Retinal pigment epithelial cell (primary cell): ENCODE data around the gene E4F1.
A peak's percentile ranks its signal among the peaks of the same experiment; 100 is the strongest.
"Not testable (repeated sequence)": the region's sequence is repeated elsewhere in the genome, so short reads cannot be mapped to it uniquely, and the experiment has no call there.

ENCODE experiments used
- DNase-seq: peaks from one replicate; pipeline ENCODE4 v3.0.0-alpha.2; 2010; ENCODE audit warnings: low read depth
- H3K4me3 ChIP-seq: 2 replicates; pipeline ENCODE4 v1.5.1; 2011; ENCODE audit warnings: mild to moderate bottlenecking, low read length, control low read depth, moderate library complexity
- TF ChIP-seq, protein P1 (sequence below): conservative IDR thresholded peaks from 2 replicates; pipeline ENCODE4 v1.5.1; 2011; ENCODE audit warnings: low read depth, low read length, control low read depth, inconsistent platforms

Gene E4F1

DNA sequence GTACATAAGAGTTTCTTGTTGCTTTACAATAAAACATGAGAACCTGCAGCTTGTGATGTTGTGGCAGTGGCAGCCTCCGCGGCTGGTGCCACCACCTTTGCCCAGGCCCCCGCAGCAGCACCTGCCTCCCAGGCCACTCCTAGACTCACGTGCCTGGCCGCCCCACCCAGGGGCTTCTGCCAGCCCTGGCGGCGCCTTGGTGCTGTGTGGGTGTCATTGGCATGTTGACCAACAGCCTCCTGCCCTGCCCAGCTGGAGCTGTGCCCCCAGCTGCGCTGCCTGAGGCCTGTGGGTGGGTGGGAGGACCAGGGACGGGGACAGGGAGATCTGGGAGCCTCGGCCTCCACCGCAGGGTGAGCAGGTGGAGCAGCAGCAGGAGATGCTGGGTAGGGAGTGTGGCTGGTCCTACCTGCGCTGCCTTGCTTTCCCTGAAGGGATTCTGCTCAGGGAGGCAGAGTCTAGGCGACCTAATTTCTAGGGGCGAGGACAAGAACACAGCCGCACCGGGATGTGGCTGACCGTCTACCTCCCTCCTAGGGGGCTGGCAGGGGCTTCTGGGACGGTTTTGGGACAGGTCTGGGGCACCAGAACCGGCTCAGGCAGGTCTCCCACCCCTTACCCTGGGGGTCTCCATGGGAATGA, 12.4 kb downstream of the E4F1 start:
- H3K4me3 ChIP-seq, result no peak overlapping the region
- TF ChIP-seq, protein P1, sequence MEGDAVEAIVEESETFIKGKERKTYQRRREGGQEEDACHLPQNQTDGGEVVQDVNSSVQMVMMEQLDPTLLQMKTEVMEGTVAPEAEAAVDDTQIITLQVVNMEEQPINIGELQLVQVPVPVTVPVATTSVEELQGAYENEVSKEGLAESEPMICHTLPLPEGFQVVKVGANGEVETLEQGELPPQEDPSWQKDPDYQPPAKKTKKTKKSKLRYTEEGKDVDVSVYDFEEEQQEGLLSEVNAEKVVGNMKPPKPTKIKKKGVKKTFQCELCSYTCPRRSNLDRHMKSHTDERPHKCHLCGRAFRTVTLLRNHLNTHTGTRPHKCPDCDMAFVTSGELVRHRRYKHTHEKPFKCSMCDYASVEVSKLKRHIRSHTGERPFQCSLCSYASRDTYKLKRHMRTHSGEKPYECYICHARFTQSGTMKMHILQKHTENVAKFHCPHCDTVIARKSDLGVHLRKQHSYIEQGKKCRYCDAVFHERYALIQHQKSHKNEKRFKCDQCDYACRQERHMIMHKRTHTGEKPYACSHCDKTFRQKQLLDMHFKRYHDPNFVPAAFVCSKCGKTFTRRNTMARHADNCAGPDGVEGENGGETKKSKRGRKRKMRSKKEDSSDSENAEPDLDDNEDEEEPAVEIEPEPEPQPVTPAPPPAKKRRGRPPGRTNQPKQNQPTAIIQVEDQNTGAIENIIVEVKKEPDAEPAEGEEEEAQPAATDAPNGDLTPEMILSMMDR, result no peak
- DNase-seq, result no peak

DNA sequence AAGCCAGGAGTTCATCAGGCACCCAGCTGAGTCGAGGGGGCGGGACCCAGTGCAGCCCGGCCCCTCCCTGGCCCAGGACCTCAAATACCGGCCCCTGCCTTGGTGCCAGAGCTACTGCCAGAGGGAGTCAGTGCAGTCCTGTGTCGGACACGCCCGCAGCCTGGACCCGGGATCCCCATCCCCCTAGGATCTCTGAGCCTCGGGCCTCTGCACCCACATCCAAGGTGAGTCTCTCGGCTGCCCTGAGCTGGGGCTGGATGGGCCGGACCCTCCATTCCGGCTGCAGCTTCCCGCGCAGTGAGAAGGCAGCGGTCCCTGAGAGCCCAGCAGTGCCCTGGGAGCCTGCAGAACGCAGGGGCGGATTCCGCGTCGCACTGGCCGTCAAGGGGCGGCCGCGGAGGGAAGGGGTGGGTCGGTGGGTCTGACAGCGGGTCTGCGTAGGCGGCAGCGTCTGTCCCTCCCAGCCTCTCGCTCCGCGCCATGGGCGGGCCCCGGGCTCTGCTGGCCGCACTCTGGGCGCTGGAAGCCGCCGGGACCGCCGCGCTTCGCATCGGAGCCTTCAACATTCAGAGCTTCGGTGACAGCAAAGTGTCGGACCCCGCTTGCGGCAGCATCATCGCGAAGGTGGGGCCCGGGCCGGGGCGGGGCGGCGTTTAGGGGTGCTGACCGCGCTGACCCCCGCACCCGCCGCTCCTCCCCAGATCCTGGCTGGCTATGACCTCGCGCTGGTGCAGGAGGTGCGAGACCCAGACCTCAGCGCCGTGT, 13.1 kb downstream of the E4F1 start, which contains the start of gene DNASE1L2:
DNASE1L2 (plus strand) TSS at position 108 of the 765 bp plus-strand sequence; CDS start at position 481, 373 bp downstream.
- peak within 1 kb of the TSS; percentile 23 for H3K4me3 ChIP-seq
- DNase-seq, result no peak
- TF ChIP-seq, protein P1, result no peak

DNA sequence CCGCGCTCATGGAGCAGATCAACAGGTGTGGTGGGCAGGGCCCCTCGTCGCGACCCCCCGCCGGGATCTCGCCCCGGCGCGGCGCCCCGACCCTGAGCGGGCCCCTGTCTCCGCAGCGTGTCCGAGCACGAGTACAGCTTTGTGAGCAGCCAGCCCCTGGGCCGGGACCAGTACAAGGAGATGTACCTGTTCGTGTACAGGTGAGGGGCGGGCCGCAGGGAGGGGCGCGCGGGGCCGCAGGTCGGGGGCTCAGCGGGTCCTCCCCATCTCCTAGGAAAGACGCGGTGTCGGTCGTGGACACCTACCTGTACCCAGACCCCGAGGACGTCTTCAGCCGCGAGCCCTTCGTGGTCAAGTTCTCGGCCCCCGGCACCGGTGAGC, 13.7 kb downstream of the E4F1 start:
- peak overlapping the region; percentile 23 for H3K4me3 ChIP-seq
- TF ChIP-seq, protein P1, result no peak
- DNase-seq, result no peak

DNA sequence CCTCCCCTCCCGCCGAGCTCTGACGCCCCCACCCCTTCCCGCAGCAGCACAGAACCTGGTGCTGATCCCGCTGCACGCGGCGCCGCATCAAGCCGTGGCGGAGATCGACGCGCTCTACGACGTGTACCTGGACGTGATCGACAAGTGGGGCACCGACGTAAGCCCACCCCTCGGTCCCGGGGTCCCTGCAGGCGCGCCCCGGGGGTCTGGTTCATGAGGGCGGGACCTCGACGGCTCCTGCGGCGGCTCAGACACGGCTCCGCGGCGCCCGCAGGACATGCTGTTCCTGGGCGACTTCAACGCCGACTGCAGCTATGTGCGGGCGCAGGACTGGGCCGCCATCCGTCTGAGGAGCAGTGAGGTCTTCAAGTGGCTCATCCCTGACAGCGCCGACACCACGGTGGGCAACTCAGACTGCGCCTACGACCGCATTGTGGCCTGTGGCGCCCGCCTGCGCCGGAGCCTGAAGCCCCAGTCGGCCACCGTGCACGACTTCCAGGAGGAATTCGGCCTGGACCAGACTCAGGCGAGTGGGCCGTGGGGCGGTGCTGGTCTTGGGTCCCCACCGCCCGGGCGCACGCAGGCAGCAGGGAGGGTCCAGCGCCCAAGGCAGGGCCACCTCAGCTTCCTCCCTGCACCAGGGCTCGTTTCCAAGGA, 14.2 kb downstream of the E4F1 start:
- no peak overlapping the region for H3K4me3 ChIP-seq
- no peak for DNase-seq
- TF ChIP-seq, protein P1, result no peak

DNA sequence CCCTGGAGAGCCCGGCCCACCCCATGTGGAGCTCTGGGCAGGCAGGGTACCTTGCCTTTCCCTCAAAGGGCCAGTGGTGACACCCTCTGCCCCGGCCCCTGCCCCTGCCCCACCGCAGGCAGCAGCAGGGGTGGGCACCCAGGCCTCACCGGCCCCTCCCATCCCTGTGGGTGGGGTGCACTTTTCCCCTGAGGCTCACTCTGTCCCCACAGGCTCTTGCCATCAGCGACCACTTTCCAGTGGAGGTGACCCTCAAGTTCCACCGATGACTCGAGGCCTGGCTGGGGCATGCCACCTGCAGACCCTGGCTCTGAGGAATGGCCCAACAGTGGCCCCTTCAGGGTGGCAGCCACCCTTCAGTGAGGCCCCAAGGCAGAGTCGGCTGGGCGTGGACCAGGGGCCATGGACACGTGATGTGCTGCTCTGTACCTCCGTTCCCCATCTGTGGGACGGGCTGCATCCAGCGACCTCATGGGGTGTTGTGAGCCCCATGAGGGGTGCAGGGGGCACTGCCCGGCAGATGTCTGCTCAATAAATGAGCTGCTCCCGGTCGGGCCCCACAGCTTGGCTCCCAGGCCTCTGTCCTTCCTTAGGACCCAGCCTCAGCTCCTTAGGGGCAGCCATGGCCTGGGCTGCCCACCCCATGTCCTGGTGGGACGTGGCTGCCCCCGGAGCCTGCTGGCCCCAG, 14.9 kb downstream of the E4F1 start:
- no peak for DNase-seq
- TF ChIP-seq, protein P1, result no peak
- no peak overlapping the region for H3K4me3 ChIP-seq

DNA sequence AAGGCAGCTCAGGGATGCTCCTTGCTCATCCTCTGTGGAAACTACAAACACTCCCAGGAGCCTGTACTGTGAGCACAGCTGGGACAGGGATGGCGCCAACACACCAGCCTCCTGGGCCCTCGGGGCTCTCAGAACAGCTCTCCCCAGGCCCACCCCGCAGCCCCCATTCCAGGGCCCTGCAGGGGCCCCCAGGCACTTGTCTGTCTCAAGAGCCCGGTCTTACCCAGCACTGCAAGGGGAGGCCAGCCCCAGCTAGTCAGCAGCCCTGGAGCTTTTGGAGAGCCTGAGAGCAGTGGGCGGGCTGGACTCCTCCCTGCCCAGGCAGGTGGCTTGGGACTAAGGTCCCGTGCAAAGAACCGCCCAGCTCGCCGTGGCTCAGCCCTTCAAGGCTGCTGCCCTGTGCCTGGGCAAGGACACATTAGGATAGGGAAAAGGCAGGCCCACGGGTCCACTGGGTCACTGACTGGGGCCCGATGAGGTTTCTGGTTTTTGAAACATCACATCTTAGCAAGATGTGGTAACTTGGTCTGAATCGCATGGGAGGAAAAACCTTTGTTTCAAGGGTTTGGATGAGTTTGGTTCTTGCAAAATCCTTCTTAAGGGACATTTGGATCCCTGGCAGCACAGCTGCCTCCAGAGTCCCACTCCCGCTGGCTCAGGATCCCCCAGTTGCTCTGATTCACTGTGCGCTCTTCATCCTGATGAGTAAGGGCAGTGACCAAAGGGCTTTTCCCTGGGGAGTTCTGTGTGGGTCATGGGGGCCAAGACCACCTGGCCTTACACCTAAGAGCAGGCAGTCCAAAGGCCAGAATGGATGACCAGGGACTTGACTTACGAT, 15.7 kb downstream of the E4F1 start:
- TF ChIP-seq, protein P1, result no peak
- H3K4me3 ChIP-seq, result no peak overlapping the region
- DNase-seq, result no peak

DNA sequence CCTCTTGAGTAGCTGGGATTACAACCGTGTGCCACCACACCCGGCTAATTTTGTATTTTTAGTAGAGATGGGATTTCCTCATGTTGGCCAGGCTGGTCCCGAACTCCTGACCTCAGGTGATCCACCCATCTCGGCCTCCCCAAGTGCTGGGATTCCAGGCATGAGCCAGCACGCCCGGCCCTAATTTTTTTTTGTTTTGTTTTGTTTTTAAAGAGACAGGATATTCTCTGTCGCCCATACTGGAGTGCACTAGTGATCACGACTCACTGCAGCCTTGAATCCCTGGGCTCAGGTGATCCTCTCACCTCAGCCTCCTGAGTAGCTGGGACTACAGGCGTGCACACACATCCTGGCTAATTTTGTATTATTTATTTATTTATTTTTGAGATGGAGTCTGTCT, 16.9 kb downstream of the E4F1 start:
- DNase-seq, H3K4me3 ChIP-seq: not testable (repeated sequence)
